ENCODE results near the gene UBE2U.
"Not testable (repeated sequence)": the region's sequence is repeated elsewhere in the genome, so short reads cannot be mapped to it uniquely, and the experiment has no call there.

Gene UBE2U

GRCh38 chr1:64194168-64195080 lies 9.0 kb upstream of the UBE2U start:
- DNase-seq, result no peak

GRCh38 chr1:64195081-64195395 lies 8.4 kb upstream of the UBE2U start:
- DNase-seq, result no peak

GRCh38 chr1:64196074-64196870 lies 7.2 kb upstream of the UBE2U start:
- no peak for DNase-seq

- DNase-seq, result no peak
These were observed 6.3 kb upstream of the UBE2U start for GRCh38 chr1:64197076-64197475.

GRCh38 chr1:64199154-64199553 lies 4.3 kb upstream of the UBE2U start:
- no peak for DNase-seq

- no peak for DNase-seq
These were observed 3.4 kb upstream of the UBE2U start for GRCh38 chr1:64200064-64200463.

GRCh38 chr1:64209221-64209620 lies 5.8 kb downstream of the UBE2U start:
- no peak for DNase-seq

- DNase-seq, result no peak
These were observed 8.6 kb downstream of the UBE2U start for GRCh38 chr1:64212031-64212430.

GRCh38 chr1:64215576-64215975 lies 12.2 kb downstream of the UBE2U start:
- DNase-seq, result no peak

GRCh38 chr1:64220241-64220640 lies 16.8 kb downstream of the UBE2U start:
- no peak for DNase-seq

- DNase-seq, result peak; percentile 63
These were observed 20.1 kb downstream of the UBE2U start for GRCh38 chr1:64223329-64224151.

- DNase-seq, result not testable (repeated sequence)
These were observed 20.8 kb downstream of the UBE2U start for GRCh38 chr1:64224236-64224635.

- DNase-seq, result no peak
These were observed 24.9 kb downstream of the UBE2U start for GRCh38 chr1:64228167-64228957.

- DNase-seq, result no peak
These were observed 25.9 kb downstream of the UBE2U start for GRCh38 chr1:64229307-64229706.

GRCh38 chr1:64231153-64231552 lies 27.7 kb downstream of the UBE2U start:
- no peak for DNase-seq

GRCh38 chr1:64231654-64232053 lies 28.2 kb downstream of the UBE2U start:
- no peak for DNase-seq

- no peak for DNase-seq
These were observed 31.3 kb downstream of the UBE2U start for GRCh38 chr1:64234714-64235113.

GRCh38 chr1:64235181-64235580 lies 31.8 kb downstream of the UBE2U start:
- DNase-seq, result no peak

- no peak for DNase-seq
These were observed 32.5 kb downstream of the UBE2U start for GRCh38 chr1:64235910-64236309.

- DNase-seq, result no peak
These were observed 33.1 kb downstream of the UBE2U start for GRCh38 chr1:64236541-64236954.

- not testable (repeated sequence) for DNase-seq
These were observed 36.1 kb downstream of the UBE2U start for GRCh38 chr1:64239519-64239918.

- DNase-seq, result no peak
These were observed 36.8 kb downstream of the UBE2U start for GRCh38 chr1:64240206-64240605.

All from activated CD4-positive, alpha-beta T cell treated with anti-CD3 and anti-CD28 coated beads, Interleukin-10, Interleukin-2, amounts not matched to agents 100 ng/mL and 50 ng/mL, durations not matched to agents 16 hours and 8 hours (primary cell).